Activated CD4-positive, alpha-beta T cell treated with anti-CD3 and anti-CD28 coated beads, Interleukin-10, Interleukin-2, amounts not matched to agents 100 ng/mL and 50 ng/mL, durations not matched to agents 16 hours and 8 hours (primary cell): ENCODE data around the gene PKLR.
A peak's percentile ranks its signal among the peaks of the same experiment; 100 is the strongest.
"Not testable (repeated sequence)": the region's sequence is repeated elsewhere in the genome, so short reads cannot be mapped to it uniquely, and the experiment has no call there.

Experiments used
- DNase-seq: peaks from one replicate; pipeline ENCODE4 v3.0.0-alpha.2; 2020

Gene PKLR

GRCh38 chr1:155301342-155301841 lies at the start of gene PKLR:
Gene PKLR (minus strand): TSS chr1:155301438. CDS start chr1:155301395, 43 bp downstream.
- no peak for DNase-seq

- DNase-seq, result no peak
Observed at GRCh38 chr1:155342842-155343241, 41.6 kb upstream of the PKLR start.

GRCh38 chr1:155339515-155340097 lies 38.4 kb upstream of the PKLR start:
- no peak for DNase-seq

- DNase-seq, result no peak
Observed at GRCh38 chr1:155334962-155335361, 33.7 kb upstream of the PKLR start.

GRCh38 chr1:155329980-155330598 lies 28.9 kb upstream of the PKLR start:
- peak; percentile 26 for DNase-seq

GRCh38 chr1:155328856-155329255 lies 27.6 kb upstream of the PKLR start:
- DNase-seq, result not testable (repeated sequence)

- DNase-seq, result no peak
Observed at GRCh38 chr1:155327981-155328380, 26.7 kb upstream of the PKLR start.

GRCh38 chr1:155326631-155327037 lies 25.4 kb upstream of the PKLR start:
- no peak for DNase-seq

- no peak for DNase-seq
Observed at GRCh38 chr1:155326020-155326526, 24.8 kb upstream of the PKLR start.

- no peak for DNase-seq
Observed at GRCh38 chr1:155325603-155325893, 24.3 kb upstream of the PKLR start.

GRCh38 chr1:155324717-155325602 lies 23.7 kb upstream of the PKLR start:
- DNase-seq, result no peak

GRCh38 chr1:155324037-155324716 lies 22.9 kb upstream of the PKLR start:
- DNase-seq, result peak; percentile 96

GRCh38 chr1:155323729-155324036 lies 22.4 kb upstream of the PKLR start:
- DNase-seq, result peak; percentile 89

- peak; percentile 90 for DNase-seq
Observed at GRCh38 chr1:155322953-155323728, 21.9 kb upstream of the PKLR start.

- DNase-seq, result peak; percentile 16
Observed at GRCh38 chr1:155322571-155322952, 21.3 kb upstream of the PKLR start.

- peak; percentile 5 for DNase-seq
Observed at GRCh38 chr1:155321639-155322503, 20.6 kb upstream of the PKLR start.

- DNase-seq, result peak; percentile 80
Observed at GRCh38 chr1:155320661-155321617, 19.7 kb upstream of the PKLR start, which contains the start of gene RUSC1. Gene RUSC1 (plus strand): TSS chr1:155320894. CDS start chr1:155321774, 880 bp downstream.

- DNase-seq, result no peak
Observed at GRCh38 chr1:155320252-155320651, 19.0 kb upstream of the PKLR start.

- no peak for DNase-seq
Observed at GRCh38 chr1:155319536-155319935, 18.3 kb upstream of the PKLR start.

GRCh38 chr1:155318082-155318481 lies 16.8 kb upstream of the PKLR start:
- DNase-seq, result no peak
